Sciatic nerve (tissue), 2 donors: ENCODE data around the gene ST7L. TPM values are rescaled to one million over a fixed set of nuclear protein-coding genes. Genes with fewer than 3 reads are reported as not detected.
A peak's percentile ranks its signal among the peaks of the same experiment; 100 is the strongest.
"Not testable (repeated sequence)": the region's sequence is repeated elsewhere in the genome, so short reads cannot be mapped to it uniquely, and the experiment has no call there.

ENCODE experiments used
- ATAC-seq: fragments of 200-7000 bp; cut with Tn5 transposase; one replicate; pipeline ENCODE4 v1.9.1; 2020; ENCODE audit warnings: mild to moderate bottlenecking, moderate library complexity
- DNase-seq: peaks from one replicate; pipeline ENCODE4 v3.0.0-alpha.2; 2020; ENCODE audit warnings: low spot score
- intact Hi-C: fragments of 100-400 bp; cut with DNase I; formaldehyde crosslinking; loops from one replicate; pipeline ENCODE4 v1.14.2; 2022
- total RNA-seq: library from RNA; stranded (reverse); fragmentation: NEBNext Ultra II Directional; extraction: Animal tissue kit (Norgen Biotek cat#: 25700); gene quantifications from one replicate; pipeline ENCODE4 v1.2.1, GENCODE V29; 2021
- donor health status: DM: no; HTN: no; CAD: no.
- donor health status: DM: no; HTN: no; CAD: no.

Gene ST7L
- total RNA-seq, 1 donor from 2014 or later, result 29.7 TPM

GRCh38 chr1:112506306-112506705 is 112.6 kb downstream of the ST7L start:
- ATAC-seq (no peak), DNase-seq (no peak)
- intact Hi-C loops, result loop anchor here (10.0 kb wide), 1 partner anchor 208 kb away; the partner anchor contains the start of gene PPM1J

DNA sequence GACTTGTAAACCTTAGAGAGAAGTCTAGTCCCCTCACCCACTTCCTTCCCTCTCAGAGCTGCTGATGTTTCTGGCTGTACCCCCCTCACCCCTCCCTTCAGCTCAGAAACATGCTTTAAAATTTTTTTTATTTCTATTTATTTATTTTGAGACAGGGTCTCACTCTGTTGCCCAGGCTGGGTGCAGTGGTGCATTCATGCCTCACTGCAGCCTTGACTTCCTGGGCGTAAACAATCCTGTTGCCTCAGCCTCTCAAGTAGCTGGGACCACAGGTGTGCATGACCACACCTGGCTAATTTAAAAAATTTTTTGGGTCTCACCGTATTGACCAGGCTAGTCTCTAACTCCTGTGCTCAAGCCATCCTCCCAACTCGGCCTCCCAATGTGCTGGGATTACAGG is 113.1 kb downstream of the ST7L start:
- no peak for ATAC-seq
- no peak for DNase-seq
- intact Hi-C loops, result loop anchor here (10.0 kb wide), 1 partner anchor 209 kb away; the partner anchor contains the start of gene PPM1J

GRCh38 chr1:112505400-112505785 is 113.5 kb downstream of the ST7L start:
- ATAC-seq (no peak), DNase-seq (no peak)
- intact Hi-C loops, result loop anchor here (10.0 kb wide), 1 partner anchor 209 kb away; the partner anchor contains the start of gene PPM1J

GRCh38 chr1:112504661-112505399 is 114.1 kb downstream of the ST7L start:
- DNase-seq (no peak), ATAC-seq (no peak)
- intact Hi-C loops, result loop anchor here (10.0 kb wide), 1 partner anchor 210 kb away; the partner anchor contains the start of gene PPM1J

DNA sequence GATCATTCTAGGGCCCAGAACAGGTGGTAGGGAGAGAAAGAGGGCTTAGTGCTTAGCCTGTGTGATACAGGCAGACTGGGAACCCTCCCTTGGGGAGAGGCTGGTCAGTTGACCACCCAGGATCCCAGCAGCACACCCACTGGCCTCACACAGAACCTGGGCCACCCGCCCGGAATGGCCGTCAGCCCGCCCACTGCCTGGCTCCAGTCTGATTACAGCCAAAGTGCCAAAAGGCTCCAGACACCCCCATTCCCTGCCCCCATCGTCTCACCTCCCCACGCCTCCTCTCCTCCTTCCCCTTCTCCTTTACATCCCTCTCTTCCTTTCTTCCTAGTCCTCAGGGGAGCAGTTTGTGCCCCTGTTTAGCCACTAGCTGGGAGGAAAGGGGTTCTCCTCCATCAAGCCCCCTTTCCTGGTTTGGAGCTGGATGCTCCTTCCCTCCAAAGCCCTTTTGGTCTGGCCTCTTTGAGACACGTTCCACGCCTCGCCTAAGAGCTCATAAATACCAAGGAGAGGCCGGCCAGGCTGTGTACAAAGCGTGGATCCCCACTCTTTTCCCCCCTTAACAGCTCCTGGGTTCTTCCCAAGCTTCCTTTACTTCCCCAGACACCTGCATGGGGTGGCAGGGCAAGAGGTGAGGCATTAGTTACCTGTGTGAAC is 114.8 kb downstream of the ST7L start:
- DNase-seq, result no peak
- intact Hi-C loops, result loop anchor here (10.0 kb wide), 1 partner anchor 211 kb away; the partner anchor contains the start of gene PPM1J
- peak; percentile 27 for ATAC-seq

DNA sequence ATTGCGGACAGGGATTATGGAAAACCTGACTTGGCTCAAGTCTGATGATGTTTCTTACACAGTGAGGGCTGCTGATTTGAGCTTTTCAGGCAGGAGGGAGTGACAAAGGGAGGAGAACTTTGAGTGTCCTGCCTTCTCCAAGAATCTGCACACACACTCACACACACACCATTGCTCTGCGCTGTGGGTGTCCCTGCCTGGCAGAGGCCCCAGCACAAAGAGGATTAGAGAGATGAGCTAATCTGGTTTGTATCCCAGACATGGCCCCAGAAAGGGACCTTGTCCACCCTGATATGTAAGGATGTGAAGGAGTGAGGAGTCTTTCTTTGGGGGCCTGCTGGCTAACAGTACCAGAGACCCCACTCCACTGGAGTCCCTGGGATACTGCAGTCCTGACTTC is 116.1 kb downstream of the ST7L start:
- ATAC-seq (peak; percentile 33), DNase-seq (no peak)
- intact Hi-C loops, result loop anchor here (10.0 kb wide), 1 partner anchor 212 kb away; the partner anchor contains the start of gene PPM1J

DNA sequence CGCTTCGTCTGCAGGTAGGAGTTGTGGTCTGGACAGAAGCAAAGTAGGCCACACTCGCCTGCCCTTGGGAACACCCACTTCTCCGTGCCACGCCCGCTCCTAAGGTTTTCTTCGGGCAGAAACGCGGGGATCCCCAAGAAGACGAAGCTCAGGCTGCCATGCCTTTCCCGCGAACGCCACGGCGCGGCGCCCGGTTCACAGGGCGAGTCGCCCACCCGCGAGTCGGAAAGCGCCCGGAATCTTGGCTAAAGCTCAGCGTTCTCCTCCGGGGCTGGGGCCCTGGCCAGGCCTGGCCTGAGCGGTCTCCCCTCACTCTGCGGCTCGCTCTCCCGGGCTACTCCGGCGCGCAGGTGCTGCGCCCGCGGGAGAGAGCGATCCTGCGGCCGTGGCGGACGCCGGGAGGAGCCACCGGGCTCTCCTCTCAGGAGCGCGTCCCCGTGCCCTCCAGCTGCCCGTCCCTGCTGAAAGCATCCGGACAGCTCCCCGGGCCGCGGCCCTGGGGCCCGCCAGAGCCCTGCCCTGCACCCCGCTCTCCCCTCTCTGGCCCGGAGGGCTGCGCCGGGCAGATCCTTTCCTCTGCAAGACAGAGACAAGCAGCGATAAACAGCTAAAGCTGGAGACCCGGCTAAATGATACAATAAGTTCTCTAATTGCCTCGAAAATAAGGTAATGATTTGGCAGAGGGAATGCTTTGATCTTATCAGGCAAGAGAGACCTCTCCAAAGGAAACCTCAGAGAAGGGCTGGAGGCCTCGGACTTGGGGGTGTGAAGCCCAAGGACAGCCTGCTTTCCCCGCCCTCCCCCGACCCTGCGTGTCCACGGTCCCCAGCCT is 116.9 kb downstream of the ST7L start:
- intact Hi-C loops, result loop anchor here (10.0 kb wide), 1 partner anchor 213 kb away; the partner anchor contains the start of gene PPM1J
- DNase-seq, result peak; percentile 85
- ATAC-seq, result peak; percentile 82

DNA sequence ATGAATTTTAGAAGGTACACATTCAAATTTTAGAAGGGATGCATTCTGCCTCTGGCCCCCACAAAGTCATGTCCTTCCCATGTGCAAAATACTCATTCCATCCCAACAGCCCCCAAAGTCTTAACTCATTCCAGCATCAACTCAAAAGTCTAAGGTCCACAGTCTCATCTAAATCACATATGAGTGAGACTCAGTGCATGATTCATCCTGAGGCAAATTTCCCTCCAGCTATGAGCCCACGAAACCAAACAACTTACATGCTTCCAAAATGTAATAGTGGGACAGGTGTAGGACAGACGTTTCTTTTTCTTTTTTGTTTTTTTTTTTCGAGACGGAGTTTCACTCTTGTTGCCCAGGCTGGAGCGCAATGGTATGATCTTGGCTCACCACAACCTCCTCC is 122.7 kb downstream of the ST7L start:
- ATAC-seq (no peak), DNase-seq (no peak)
- intact Hi-C loops, result loop anchor here (10.0 kb wide), 1 partner anchor 111 kb away; no protein-coding TSS in a partner anchor

- intact Hi-C loops, result loop anchor here (10.0 kb wide), 1 partner anchor 109 kb away; no protein-coding TSS in a partner anchor
- ATAC-seq, result no peak
- no peak for DNase-seq
Measured at GRCh38 chr1:112493351-112493750, 125.6 kb downstream of the ST7L start.

- intact Hi-C loops, result loop anchor here (10.0 kb wide), 1 partner anchor 107 kb away; no protein-coding TSS in a partner anchor
Measured at GRCh38 chr1:112492076-112492475, 126.9 kb downstream of the ST7L start.

GRCh38 chr1:112488141-112488540 is 130.8 kb downstream of the ST7L start:
- ATAC-seq (no peak), DNase-seq (no peak)
- intact Hi-C loops, result no loop called here

More at GRCh38 chr1:112492076-112492475, 126.9 kb downstream of the ST7L start:
- DNase-seq (no peak), ATAC-seq (no peak)

GRCh38 chr1:112487686-112488085 is 131.3 kb downstream of the ST7L start:
- DNase-seq, ATAC-seq, intact Hi-C loops: not testable (repeated sequence)

DNA sequence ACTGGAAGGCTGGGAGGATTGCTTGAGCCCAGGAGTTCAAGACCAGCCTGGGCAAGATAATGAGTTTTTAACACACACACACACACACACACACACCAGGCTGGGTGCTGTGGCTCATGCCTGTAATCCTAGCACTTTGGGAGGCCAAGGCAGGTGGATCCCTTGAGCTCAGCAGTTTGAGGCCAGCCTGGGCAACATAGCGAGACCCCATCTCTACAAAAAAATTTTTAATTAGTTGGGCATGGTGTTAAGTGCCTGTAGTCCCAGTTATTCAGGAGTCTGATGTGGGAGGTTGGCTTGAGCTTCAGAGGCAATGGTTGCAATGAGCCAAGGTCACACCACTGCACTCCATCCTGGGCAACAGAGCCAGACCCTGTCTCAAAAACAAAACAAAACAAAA is 132.9 kb downstream of the ST7L start:
- ATAC-seq, intact Hi-C loops, DNase-seq: not testable (repeated sequence)

- intact Hi-C loops, result no loop called here
- DNase-seq (no peak), ATAC-seq (no peak)
Measured at GRCh38 chr1:112478314-112478713, 140.6 kb downstream of the ST7L start.

- no peak for DNase-seq
- ATAC-seq, result no peak
- intact Hi-C loops, result no loop called here
Measured at GRCh38 chr1:112477550-112477949, 141.4 kb downstream of the ST7L start.
